ENCODE measurements around the gene COL4A2.
"Not testable (repeated sequence)": the region's sequence is repeated elsewhere in the genome, so short reads cannot be mapped to it uniquely, and the experiment has no call there.

The COL4A2 gene

GRCh38 chr13:110479215-110479545 is 172.1 kb downstream of the COL4A2 start:
- no peak for DNase-seq (ENCODE audit: extremely low spot score)
- CTCF ChIA-PET: interaction anchor here (0.6 to 0.7 kb wide), 2 partner anchors 20 to 23 kb away, joined by 3 read pairs; no protein-coding TSS in a partner anchor
- POLR2A ChIA-PET: no interaction called here
- TF ChIP-seq HDGF (IDR thresholded peaks at IDR 0.05; ENCODE audit: borderline replicate concordance) (no peak), FOXA1 (IDR thresholded peaks at IDR 0.05) (no peak), ARNT (IDR thresholded peaks at IDR 0.05) (no peak), CTBP1 (IDR thresholded peaks at IDR 0.05; ENCODE audit: borderline replicate concordance) (no peak), ZNF384 (IDR thresholded peaks at IDR 0.05) (no peak), SUZ12 (IDR thresholded peaks at IDR 0.05) (no peak), SP1 (IDR thresholded peaks at IDR 0.05) (no peak), FOXK2 (IDR thresholded peaks at IDR 0.05) (no peak), L3MBTL2 (conservative IDR thresholded peaks at IDR 0.05) (no peak), NFRKB (IDR thresholded peaks at IDR 0.05) (no peak), BHLHE40 (IDR thresholded peaks at IDR 0.05; ENCODE audit: borderline replicate concordance) (no peak), FOXM1 (IDR thresholded peaks at IDR 0.05; ENCODE audit: borderline replicate concordance) (no peak)

DNA sequence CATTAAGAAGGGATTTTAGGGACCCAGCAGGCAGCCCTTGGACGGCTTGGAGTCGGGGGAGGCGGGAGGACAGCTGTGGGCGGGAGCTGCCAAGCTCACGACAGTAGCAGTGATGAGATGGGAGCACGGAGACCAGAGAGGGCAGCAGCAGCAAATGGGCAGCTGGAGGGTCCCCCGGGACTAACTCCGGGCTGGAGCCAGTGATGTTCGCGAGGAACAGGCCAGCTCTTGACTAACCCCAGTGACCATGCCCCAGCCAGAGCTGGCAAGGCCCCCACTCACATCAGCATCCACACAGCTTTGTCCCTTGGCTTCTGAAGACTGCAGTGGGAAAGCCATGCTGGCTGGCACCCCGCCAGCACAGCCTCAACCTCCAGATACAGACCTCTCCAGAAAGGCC is 172.6 kb downstream of the COL4A2 start:
- CTCF ChIA-PET: interaction anchor here (0.6 kb wide), 1 partner anchor 24 kb away, joined by 3 read pairs; no protein-coding TSS in a partner anchor
- no peak for TF ChIP-seq FOXM1 (IDR thresholded peaks at IDR 0.05; ENCODE audit: borderline replicate concordance)
- TF ChIP-seq L3MBTL2 (conservative IDR thresholded peaks at IDR 0.05): no peak
- TF ChIP-seq ARNT (IDR thresholded peaks at IDR 0.05): no peak
- no peak for TF ChIP-seq ZNF384 (IDR thresholded peaks at IDR 0.05)
- TF ChIP-seq CTBP1 (IDR thresholded peaks at IDR 0.05; ENCODE audit: borderline replicate concordance): no peak
- POLR2A ChIA-PET: no interaction called here
- DNase-seq (ENCODE audit: extremely low spot score): no peak

DNA sequence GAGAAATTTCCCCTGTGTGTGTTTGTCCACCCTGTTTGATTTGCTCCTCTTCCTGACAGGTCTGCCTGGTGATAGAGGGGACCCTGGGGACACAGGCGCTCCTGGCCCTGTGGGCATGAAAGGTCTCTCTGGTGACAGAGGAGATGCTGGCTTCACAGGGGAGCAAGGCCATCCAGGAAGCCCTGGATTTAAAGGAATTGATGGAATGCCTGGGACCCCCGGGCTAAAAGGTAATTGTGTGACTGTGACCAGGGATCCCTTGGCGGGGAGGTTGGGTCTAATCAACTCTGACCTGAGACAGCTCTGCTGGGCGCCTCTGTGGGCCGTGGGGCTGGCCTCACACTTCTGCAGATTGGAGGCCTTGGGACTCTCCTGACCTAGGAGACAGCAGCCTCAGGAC is 173.1 kb downstream of the COL4A2 start:
- TF ChIP-seq SP1 (IDR thresholded peaks at IDR 0.05): no peak
- TF ChIP-seq BHLHE40 (IDR thresholded peaks at IDR 0.05; ENCODE audit: borderline replicate concordance): no peak
- no peak for TF ChIP-seq ARNT (IDR thresholded peaks at IDR 0.05)
- TF ChIP-seq SUZ12 (IDR thresholded peaks at IDR 0.05): no peak
- TF ChIP-seq L3MBTL2 (conservative IDR thresholded peaks at IDR 0.05): no peak
- TF ChIP-seq ELF4 (IDR thresholded peaks at IDR 0.05): no peak
- no peak for TF ChIP-seq ZNF384 (IDR thresholded peaks at IDR 0.05)
- TF ChIP-seq FOXK2 (IDR thresholded peaks at IDR 0.05): no peak
- no peak for TF ChIP-seq NFRKB (IDR thresholded peaks at IDR 0.05)
- no peak for TF ChIP-seq TARDBP (IDR thresholded peaks at IDR 0.05)
- ChIA-PET POLR2A (no interaction called here), CTCF (no interaction called here)
- no peak for DNase-seq (ENCODE audit: extremely low spot score)

DNA sequence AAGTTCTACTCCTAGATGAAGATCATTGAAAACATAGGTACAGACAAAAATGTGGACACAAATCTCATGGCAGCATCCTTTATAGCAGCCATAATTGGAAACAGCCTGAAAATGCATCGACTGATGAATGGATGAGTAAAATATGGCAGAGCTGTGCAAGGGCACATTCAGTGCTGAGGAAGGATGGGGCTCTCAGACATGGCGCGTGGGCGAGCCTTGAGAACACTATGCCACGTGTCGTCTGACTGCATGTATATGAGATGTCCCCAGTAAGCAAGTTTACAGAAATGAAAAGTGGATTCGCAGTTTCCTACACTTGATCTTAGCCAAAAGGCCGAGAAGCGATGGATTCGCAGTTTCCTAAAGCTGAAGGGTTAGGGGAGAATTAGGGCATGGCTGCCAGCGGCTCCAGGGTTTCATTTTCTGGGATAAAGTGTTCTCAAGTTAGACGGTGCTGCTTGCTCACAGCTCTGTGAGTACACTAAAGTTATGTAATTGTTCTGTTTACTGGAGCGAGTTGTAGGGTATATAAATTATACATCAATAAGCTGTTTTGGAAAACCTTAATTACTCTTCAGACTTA is 176.4 kb downstream of the COL4A2 start:
- POLR2A ChIA-PET: no interaction called here
- DNase-seq (ENCODE audit: extremely low spot score): no peak
- CTCF ChIA-PET: interaction anchor here (0.5 kb wide), 1 partner anchor 45 kb away, joined by 6 read pairs; no protein-coding TSS in a partner anchor
- no peak for TF ChIP-seq ARNT (IDR thresholded peaks at IDR 0.05)
- no peak for TF ChIP-seq CTBP1 (IDR thresholded peaks at IDR 0.05; ENCODE audit: borderline replicate concordance)
- TF ChIP-seq FOXA1 (IDR thresholded peaks at IDR 0.05): no peak
- no peak for TF ChIP-seq FOXK2 (IDR thresholded peaks at IDR 0.05)

DNA sequence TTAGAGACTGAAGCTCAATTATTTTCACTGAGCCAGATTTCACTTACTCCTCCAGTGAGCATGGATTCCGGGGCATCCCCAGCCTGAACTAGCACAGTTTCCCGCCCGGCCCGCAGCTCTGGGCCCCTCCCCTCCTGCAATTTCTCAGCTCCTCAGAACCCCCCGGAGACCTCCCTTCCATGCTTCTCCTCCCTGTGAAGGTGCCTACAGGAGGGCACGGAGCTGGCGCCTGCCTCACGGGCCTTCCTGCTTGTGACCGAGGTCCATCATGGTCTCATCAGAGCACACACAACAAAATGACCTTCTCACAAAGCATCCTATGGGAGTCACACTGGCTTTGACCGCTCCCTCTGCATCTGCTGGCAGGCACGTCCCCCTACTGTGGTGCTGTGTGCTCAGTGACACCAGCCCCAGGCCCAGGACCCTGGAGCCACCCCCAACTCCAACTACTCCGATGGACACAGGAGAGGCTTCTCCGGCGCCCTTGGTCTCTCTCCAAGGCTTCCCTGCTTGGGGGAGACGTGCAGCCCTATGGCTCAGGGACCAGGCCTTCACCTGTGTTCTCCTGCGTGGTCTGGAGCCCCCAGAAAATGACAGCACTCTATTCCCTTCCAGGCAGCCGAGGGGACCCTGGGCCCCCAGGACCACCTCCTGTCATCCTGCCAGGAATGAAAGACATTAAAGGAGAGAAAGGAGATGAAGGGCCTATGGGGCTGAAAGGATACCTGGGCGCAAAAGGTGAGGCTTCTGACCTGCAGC is 177.4 kb downstream of the COL4A2 start:
- ChIA-PET CTCF (interaction anchor here (0.5 kb wide), 1 partner anchor 44 kb away, joined by 6 read pairs; no protein-coding TSS in a partner anchor), POLR2A (no interaction called here)
- TF ChIP-seq ELF4 (IDR thresholded peaks at IDR 0.05): no peak
- no peak for TF ChIP-seq BHLHE40 (IDR thresholded peaks at IDR 0.05; ENCODE audit: borderline replicate concordance)
- TF ChIP-seq SUZ12 (IDR thresholded peaks at IDR 0.05): no peak
- no peak for TF ChIP-seq FOXM1 (IDR thresholded peaks at IDR 0.05; ENCODE audit: borderline replicate concordance)
- TF ChIP-seq HDGF (IDR thresholded peaks at IDR 0.05; ENCODE audit: borderline replicate concordance): no peak
- no peak for TF ChIP-seq FOXK2 (IDR thresholded peaks at IDR 0.05)
- no peak for TF ChIP-seq SP1 (IDR thresholded peaks at IDR 0.05)
- no peak for TF ChIP-seq FOXA1 (IDR thresholded peaks at IDR 0.05)
- no peak for TF ChIP-seq LEF1 (IDR thresholded peaks at IDR 0.05; ENCODE audit: borderline replicate concordance)
- no peak for TF ChIP-seq CTBP1 (IDR thresholded peaks at IDR 0.05; ENCODE audit: borderline replicate concordance)
- TF ChIP-seq TARDBP (IDR thresholded peaks at IDR 0.05): no peak
- no peak for TF ChIP-seq ARNT (IDR thresholded peaks at IDR 0.05)
- no peak for TF ChIP-seq L3MBTL2 (conservative IDR thresholded peaks at IDR 0.05)
- no peak for TF ChIP-seq ZNF384 (IDR thresholded peaks at IDR 0.05)
- TF ChIP-seq NFRKB (IDR thresholded peaks at IDR 0.05): no peak
- TF ChIP-seq, protein P1, sequence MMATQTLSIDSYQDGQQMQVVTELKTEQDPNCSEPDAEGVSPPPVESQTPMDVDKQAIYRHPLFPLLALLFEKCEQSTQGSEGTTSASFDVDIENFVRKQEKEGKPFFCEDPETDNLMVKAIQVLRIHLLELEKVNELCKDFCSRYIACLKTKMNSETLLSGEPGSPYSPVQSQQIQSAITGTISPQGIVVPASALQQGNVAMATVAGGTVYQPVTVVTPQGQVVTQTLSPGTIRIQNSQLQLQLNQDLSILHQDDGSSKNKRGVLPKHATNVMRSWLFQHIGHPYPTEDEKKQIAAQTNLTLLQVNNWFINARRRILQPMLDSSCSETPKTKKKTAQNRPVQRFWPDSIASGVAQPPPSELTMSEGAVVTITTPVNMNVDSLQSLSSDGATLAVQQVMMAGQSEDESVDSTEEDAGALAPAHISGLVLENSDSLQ (IDR thresholded peaks at IDR 0.05): no peak
- DNase-seq (ENCODE audit: extremely low spot score): no peak

DNA sequence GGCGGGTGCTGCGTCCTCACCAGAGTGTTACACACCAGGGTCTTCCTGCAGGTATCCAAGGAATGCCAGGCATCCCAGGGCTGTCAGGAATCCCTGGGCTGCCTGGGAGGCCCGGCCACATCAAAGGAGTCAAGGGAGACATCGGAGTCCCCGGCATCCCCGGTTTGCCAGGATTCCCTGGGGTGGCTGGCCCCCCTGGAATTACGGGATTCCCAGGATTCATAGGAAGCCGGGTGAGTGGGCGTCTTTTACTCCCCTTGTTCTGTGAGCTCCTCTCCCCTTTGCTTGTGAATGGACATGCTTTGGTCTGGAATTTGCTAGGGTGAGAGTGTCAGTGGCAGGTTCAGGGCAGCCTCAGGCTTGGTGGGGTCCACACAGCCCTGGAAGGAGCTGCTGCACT is 178.5 kb downstream of the COL4A2 start:
- ChIA-PET CTCF (no interaction called here), POLR2A (no interaction called here)
- DNase-seq (ENCODE audit: extremely low spot score): no peak
- TF ChIP-seq ARNT (IDR thresholded peaks at IDR 0.05) (no peak), L3MBTL2 (conservative IDR thresholded peaks at IDR 0.05) (no peak), SP1 (IDR thresholded peaks at IDR 0.05) (no peak), SUZ12 (IDR thresholded peaks at IDR 0.05) (no peak), NFRKB (IDR thresholded peaks at IDR 0.05) (no peak)

GRCh38 chr13:110486061-110486715 is 179.1 kb downstream of the COL4A2 start:
- ChIA-PET POLR2A (no interaction called here), CTCF (no interaction called here)
- no peak for DNase-seq (ENCODE audit: extremely low spot score)
- TF ChIP-seq FOXM1 (IDR thresholded peaks at IDR 0.05; ENCODE audit: borderline replicate concordance): no peak
- no peak for TF ChIP-seq ZNF384 (IDR thresholded peaks at IDR 0.05)
- no peak for TF ChIP-seq FOXK2 (IDR thresholded peaks at IDR 0.05)
- TF ChIP-seq NFRKB (IDR thresholded peaks at IDR 0.05): no peak
- TF ChIP-seq ARNT (IDR thresholded peaks at IDR 0.05): no peak
- no peak for TF ChIP-seq HDGF (IDR thresholded peaks at IDR 0.05; ENCODE audit: borderline replicate concordance)
- TF ChIP-seq TARDBP (IDR thresholded peaks at IDR 0.05): no peak
- TF ChIP-seq BHLHE40 (IDR thresholded peaks at IDR 0.05; ENCODE audit: borderline replicate concordance): no peak
- TF ChIP-seq L3MBTL2 (conservative IDR thresholded peaks at IDR 0.05): no peak
- TF ChIP-seq ELF4 (IDR thresholded peaks at IDR 0.05): no peak
- no peak for TF ChIP-seq FOXA1 (IDR thresholded peaks at IDR 0.05)
- no peak for TF ChIP-seq SP1 (IDR thresholded peaks at IDR 0.05)
- no peak for TF ChIP-seq LEF1 (IDR thresholded peaks at IDR 0.05; ENCODE audit: borderline replicate concordance)
- TF ChIP-seq CTBP1 (IDR thresholded peaks at IDR 0.05; ENCODE audit: borderline replicate concordance): no peak
- no peak for TF ChIP-seq SUZ12 (IDR thresholded peaks at IDR 0.05)
- TF ChIP-seq, protein P1 (IDR thresholded peaks at IDR 0.05): no peak

DNA sequence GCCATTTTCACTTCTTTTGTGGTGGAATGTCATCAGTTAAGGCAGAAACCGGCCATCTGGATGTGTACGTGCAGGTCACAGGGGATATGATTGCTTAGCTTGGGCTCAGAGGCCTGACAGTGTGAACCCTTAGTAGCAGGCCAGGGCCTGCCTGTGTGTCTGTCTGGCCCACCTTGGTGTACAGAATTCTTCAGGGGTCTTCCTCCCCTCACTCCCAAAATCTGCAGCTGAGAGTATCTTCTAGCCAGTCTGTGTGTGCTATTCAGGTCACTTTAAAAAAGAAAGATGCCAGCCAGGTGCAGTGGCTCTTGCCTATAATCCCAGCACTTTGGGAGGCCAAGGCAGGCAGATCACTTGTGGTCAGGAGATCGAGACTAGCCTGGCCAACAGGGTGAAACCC is 179.8 kb downstream of the COL4A2 start:
- DNase-seq (ENCODE audit: extremely low spot score); POLR2A ChIA-PET; CTCF ChIA-PET: not testable (repeated sequence)
